ENCODE measurements around the gene SPSB1.

- TF ChIP-seq SUZ12 (IDR thresholded peaks at IDR 0.05; ENCODE audit: extremely low read depth, insufficient read depth, insufficient read length) (no peak), ZNF274 (IDR thresholded peaks at IDR 0.05; ENCODE audit: low read depth, low read length) (no peak)
These were observed 25.4 kb upstream of the SPSB1 start for GRCh38 chr1:9267352-9267686.

All from NT2/D1 (cell line).